ENCODE data around the gene NFIX. TPM values are rescaled to one million over a fixed set of nuclear protein-coding genes. Genes with fewer than 3 reads are reported as not detected.

The NFIX gene
- total and polyA plus RNA-seq, 9 donors, result 30.3 to 256 (median 217) TPM

DNA sequence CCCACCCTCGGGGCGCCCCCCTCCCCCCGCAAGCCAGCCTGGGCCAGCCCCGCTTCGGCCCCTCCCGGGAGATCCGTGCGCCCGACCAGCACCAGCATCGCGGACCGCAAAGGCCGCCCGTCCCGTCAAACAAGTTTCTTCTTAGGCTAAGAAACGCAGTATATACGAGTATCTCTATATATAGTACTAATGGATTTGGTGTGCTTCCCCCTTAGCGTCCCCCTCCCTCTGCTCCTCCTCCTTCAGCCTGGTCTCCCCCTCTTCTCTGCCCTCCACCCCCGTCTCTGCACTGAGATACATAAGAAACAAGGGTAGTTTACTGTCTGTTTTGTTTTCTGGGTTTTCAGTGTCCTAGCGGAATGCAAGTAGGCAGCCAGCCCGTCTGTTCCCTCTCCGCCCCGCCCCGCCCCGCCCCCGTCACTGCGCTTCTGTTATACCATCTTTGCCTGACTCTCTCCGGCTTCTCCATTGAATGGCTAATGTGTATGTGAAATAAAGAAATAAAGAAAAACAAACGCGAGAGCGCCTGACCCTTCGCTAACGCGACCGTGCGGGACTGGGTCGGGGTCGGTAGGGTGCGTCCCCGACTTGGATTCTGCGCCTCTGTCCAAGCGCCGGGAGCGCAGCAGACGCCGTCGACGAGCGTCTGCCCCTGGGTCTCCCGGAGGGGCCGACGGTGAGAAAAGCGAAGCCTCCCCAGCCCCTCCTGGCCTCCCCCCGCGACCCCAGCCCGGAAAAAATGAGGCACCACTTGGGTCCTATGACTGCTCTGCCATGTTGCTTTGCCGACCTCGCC lies 103.2 kb downstream of the NFIX start:
- intact Hi-C loops (cut with DNase I), result loop anchor here in 1 of 4 donors (5.0 kb wide), 1 partner anchor 54 kb away; the partner anchor contains the start of genes IER2 and STX10
- DNase-seq, result peak in 3 of 5 donors; percentile 55 to 71 (median 56)
- Histone ChIP-seq H3K27me3 (no peaks in the 10 kb centered on the region), H3K4me1 (ENCODE audit: insufficient read depth) (peaks cover 10% of the 10 kb centered on the region), H3K9me3 (no peaks in the 10 kb centered on the region), H3K27ac (peak overlapping the region; percentile 26 to 66), H3K36me3 (no peaks in the 10 kb centered on the region), H3K4me3 (peak overlapping the region; percentile 39)
- TF ChIP-seq, protein P1, sequence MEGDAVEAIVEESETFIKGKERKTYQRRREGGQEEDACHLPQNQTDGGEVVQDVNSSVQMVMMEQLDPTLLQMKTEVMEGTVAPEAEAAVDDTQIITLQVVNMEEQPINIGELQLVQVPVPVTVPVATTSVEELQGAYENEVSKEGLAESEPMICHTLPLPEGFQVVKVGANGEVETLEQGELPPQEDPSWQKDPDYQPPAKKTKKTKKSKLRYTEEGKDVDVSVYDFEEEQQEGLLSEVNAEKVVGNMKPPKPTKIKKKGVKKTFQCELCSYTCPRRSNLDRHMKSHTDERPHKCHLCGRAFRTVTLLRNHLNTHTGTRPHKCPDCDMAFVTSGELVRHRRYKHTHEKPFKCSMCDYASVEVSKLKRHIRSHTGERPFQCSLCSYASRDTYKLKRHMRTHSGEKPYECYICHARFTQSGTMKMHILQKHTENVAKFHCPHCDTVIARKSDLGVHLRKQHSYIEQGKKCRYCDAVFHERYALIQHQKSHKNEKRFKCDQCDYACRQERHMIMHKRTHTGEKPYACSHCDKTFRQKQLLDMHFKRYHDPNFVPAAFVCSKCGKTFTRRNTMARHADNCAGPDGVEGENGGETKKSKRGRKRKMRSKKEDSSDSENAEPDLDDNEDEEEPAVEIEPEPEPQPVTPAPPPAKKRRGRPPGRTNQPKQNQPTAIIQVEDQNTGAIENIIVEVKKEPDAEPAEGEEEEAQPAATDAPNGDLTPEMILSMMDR (IDR thresholded peaks at IDR 0.05), result no peak
- TF ChIP-seq POLR2A (IDR thresholded peaks at IDR 0.05) (no peak), EP300 (IDR thresholded peaks at IDR 0.05) (no peak)
- WGBS, 3 donors, result 25 to 33% (median 29%) methylated on average over 55 to 58 of the region's 58 CpGs

DNA sequence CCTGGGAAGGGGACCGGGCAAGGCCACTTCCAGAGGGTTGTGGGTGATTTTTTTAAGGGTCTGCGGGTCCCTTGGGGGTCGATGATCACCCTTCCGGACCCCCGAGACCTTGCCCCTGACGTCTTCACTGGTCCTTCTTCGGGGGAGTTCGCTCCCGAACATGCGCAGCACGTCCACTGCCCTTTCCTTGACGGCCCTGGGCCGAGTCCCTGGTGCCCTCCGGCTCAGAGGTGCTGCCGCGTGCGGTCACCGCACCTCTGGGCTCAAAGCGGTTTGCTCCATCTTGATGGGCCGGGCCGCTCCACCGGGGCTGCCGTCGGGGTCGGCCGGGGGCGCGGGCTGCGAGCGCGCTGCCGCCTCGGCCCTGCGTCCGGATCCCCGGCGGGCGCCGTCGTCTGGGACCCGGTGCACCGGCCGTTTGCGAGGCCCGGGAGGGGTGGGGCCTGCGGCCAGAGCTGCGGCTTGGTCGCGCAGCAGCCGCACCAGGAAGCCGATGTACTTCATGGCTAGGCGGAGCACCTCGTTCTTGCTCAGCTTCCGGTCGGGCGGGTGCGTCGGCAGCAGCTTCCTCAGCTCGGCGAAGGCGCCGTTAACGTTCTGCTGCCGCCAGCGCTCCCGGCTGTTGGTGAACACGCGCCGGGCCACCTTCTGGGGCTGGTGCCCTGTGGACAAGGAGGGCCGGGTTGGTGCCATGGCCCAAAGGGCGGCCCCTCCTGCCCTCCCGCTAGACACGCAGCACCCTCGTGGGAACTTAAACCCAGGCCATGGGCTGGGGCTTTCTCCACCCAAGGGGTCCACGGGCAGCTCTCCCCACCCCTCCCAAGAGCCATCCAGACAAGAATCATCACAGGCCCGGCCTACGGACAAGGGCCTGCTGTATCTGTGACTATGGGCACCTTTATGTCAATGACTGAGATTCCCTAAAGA lies 104.1 kb downstream of the NFIX start:
- no peaks in the 10 kb centered on the region for H3K27me3 ChIP-seq
- DNase-seq, result peak in 4 of 5 donors; percentile 46 to 74 (median 54)
- peak overlapping the region in 1 of 2 donors; percentile 59 for H3K27ac ChIP-seq
- TF ChIP-seq EP300 (IDR thresholded peaks at IDR 0.05) (no peak), POLR2A (IDR thresholded peaks at IDR 0.05) (no peak)
- TF ChIP-seq, protein P1 (IDR thresholded peaks at IDR 0.05), result no peak
- H3K4me1 ChIP-seq (ENCODE audit: insufficient read depth), result peaks cover 9% of the 10 kb centered on the region
- 47 to 60% (median 57%) methylated on average over 32 to 77 of the region's 77 CpGs for WGBS, 3 donors
- no peaks in the 10 kb centered on the region for H3K36me3 ChIP-seq
- intact Hi-C loops (cut with DNase I), result loop anchor here in 1 of 4 donors (5.0 kb wide), 1 partner anchor 53 kb away; the partner anchor contains the start of genes IER2 and STX10
- H3K4me3 ChIP-seq, result peak overlapping the region; percentile 39
- no peaks in the 10 kb centered on the region for H3K9me3 ChIP-seq

DNA sequence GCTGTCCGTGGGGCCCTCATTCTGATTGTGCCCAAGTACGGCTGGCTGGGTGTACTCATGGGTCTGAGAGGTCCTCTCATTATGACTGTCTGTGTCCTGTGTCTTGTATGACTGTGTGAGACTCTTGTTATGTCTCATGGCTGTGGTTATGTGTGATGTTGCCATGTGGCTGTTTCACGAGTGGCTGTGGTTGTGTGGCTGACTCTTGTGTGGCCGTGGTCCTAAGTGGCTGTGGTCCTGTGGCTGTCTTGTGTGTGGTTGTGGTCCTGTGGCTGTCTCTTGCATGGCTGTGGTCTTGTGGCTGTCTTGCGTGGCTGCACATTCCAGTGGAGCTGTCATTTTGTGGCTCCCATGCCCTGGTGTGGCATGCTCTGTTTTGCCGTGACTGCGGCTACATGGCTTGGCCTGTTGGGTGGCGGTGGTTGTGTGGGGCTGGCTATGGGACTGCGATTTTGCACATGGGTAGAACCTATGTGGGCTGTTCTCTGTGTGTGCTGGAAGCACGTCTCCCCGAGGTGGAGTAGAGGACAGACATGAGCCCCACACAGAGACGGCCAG lies 104.8 kb downstream of the NFIX start:
- DNase-seq, result peak in 1 of 5 donors; percentile 34
- H3K4me3 ChIP-seq, result no peak overlapping the region
- no peak overlapping the region for H3K27ac ChIP-seq
- intact Hi-C loops (cut with DNase I), result loop anchor here in 1 of 4 donors (5.0 kb wide), 1 partner anchor 38 kb away; no protein-coding TSS in a partner anchor
- WGBS, 3 donors, result 81 to 89% (median 89%) methylated on average over 12 of the region's 12 CpGs
- no peaks in the 10 kb centered on the region for H3K9me3 ChIP-seq
- H3K27me3 ChIP-seq, result no peaks in the 10 kb centered on the region
- TF ChIP-seq POLR2A (IDR thresholded peaks at IDR 0.05) (no peak), EP300 (IDR thresholded peaks at IDR 0.05) (no peak)
- TF ChIP-seq, protein P1 (IDR thresholded peaks at IDR 0.05), result no peak
- peaks cover 9% of the 10 kb centered on the region for H3K4me1 ChIP-seq (ENCODE audit: insufficient read depth)
- H3K36me3 ChIP-seq, result no peaks in the 10 kb centered on the region

Data from ovary (tissue), 9 donors.